Choroid plexus epithelial cell (primary cell): ENCODE measurements around the gene PHAX.

ENCODE experiments used
- DNase-seq: peaks from one replicate; pipeline ENCODE4 v3.0.0-alpha.2; 2010; ENCODE audit warnings: low read depth
- H3K4me3 ChIP-seq: 2 replicates; pipeline ENCODE4 v1.5.1; 2011; ENCODE audit warnings: low read depth, mild to moderate bottlenecking, control low read depth, low read length, moderate library complexity
- TF ChIP-seq, protein P1 (sequence below): conservative IDR thresholded peaks from 2 replicates; pipeline ENCODE4 v1.5.1; 2011; ENCODE audit warnings: low read depth, mild to moderate bottlenecking, control low read depth, inconsistent platforms, low read length, moderate library complexity

PHAX gene

DNA sequence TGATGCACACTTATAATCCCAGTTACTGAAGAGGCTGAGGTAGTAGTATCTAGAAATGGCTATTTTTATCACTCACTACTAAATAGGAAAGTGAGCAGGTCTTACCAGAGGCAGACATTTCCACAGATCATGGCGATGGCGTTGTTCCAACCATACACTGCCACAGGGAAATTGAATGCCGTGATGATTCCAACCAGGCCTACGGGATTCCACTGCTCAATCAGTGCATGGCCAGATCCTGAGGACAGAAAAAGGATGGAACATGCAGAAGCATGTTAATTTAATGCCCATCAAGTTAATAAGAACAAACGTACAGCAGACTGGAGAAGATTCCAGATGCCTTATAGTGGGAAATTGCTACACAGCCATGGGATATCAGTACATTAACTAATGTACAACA is 23.8 kb upstream of the PHAX start:
- DNase-seq = no peak
- H3K4me3 ChIP-seq = no peak overlapping the region
- TF ChIP-seq, protein P1, sequence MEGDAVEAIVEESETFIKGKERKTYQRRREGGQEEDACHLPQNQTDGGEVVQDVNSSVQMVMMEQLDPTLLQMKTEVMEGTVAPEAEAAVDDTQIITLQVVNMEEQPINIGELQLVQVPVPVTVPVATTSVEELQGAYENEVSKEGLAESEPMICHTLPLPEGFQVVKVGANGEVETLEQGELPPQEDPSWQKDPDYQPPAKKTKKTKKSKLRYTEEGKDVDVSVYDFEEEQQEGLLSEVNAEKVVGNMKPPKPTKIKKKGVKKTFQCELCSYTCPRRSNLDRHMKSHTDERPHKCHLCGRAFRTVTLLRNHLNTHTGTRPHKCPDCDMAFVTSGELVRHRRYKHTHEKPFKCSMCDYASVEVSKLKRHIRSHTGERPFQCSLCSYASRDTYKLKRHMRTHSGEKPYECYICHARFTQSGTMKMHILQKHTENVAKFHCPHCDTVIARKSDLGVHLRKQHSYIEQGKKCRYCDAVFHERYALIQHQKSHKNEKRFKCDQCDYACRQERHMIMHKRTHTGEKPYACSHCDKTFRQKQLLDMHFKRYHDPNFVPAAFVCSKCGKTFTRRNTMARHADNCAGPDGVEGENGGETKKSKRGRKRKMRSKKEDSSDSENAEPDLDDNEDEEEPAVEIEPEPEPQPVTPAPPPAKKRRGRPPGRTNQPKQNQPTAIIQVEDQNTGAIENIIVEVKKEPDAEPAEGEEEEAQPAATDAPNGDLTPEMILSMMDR = no peak

DNA sequence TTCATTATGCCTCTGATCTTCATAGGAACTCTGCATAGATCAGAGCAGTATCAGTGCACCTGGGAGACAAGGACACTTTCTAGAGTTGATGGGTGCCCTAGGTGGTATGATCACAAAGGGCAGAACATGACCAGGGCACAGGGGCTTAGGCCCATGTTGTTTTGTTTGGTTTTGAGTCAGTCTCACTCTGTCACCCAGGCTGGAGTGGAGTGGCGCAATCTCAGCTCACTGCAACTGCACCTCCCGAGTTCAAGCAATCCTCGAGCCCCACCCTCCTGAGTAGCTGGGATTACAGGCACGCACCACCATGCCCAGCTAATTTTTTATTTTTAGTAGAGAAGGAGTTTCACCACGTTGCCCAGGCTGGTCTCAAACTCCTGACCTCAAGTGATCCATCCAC is 23.3 kb upstream of the PHAX start:
- DNase-seq = no peak
- H3K4me3 ChIP-seq = no peak overlapping the region
- TF ChIP-seq, protein P1 = no peak

DNA sequence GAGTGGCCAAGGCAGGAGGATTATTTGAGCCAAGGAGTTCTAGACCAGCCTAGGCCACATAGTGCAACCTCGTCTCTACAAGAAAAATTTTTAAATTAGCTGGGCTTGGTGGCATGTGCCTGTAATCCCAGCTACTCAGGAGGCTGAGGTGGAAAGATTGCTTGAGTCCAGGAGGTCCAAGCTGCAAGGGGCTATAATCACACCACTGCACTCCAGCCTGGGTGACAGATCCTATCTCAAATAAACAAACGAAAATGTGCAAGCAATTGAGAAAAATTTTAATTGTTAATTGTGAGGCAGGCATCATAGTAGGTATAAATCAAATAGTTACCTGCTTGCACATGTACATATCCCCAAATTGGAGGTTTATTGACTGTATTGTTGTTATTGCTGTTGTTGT is 21.0 kb upstream of the PHAX start:
- TF ChIP-seq, protein P1 = no peak
- no peak overlapping the region for H3K4me3 ChIP-seq
- DNase-seq = no peak

DNA sequence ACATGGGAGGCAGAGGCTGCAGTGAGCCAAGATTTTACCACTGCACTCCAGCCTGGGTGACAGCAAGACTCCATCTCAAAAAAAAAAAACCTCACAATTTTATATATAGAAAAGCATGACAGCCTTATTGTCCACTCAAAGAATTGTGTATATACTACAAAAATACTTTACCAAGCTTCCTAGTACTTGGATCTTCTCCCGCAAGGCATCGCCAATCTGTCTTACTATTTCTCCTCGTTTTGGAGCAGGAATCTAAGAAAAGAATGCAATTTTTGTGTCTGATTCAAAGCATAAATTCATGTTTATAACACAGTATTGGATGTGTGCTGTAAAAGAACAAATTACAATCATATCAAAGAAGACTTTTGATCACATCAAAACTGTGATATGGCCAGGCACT is 17.0 kb upstream of the PHAX start:
- TF ChIP-seq, protein P1 = no peak
- no peak overlapping the region for H3K4me3 ChIP-seq
- no peak for DNase-seq

DNA sequence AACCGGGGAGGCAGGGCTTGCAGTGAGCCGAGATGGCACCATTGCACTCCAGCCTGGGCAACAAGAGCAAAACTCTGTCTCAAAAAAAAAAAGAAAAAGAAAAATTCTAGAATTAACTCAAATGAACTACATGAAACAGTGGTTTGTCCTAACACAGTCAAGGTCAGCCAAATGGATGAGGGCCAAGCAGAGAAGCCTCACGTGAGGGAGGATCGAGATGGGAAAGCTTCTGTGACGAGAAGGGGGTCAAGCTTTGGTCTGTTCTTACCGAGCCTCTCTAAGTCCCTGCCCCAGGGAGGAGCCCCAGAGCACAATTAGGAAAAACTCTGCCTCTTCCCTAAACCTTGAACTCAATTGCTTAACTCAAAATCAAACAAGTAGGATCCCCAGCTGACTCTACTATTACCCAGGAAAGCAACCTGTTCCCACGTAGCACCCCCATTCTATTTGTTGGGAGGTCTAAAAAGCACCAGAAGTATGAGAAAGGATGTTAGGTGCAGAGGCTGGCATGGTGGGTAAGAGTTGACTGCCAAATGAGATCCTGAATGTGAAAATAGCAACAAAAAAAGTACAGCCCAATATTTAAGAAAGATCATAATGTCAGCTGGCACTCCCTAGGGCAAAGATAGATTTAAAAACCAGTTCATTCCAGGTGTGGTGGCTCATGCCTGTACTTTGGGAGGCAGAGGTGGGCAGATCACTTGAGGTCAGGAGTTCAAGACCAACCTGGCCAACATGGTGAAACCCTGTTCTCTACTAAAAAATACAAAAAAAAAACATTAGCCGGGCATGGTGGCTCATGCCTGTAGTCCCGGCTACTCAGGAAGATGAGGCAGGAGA is 13.0 kb upstream of the PHAX start:
- TF ChIP-seq, protein P1 = no peak
- peak; percentile 29 for DNase-seq
- H3K4me3 ChIP-seq = no peak overlapping the region

DNA sequence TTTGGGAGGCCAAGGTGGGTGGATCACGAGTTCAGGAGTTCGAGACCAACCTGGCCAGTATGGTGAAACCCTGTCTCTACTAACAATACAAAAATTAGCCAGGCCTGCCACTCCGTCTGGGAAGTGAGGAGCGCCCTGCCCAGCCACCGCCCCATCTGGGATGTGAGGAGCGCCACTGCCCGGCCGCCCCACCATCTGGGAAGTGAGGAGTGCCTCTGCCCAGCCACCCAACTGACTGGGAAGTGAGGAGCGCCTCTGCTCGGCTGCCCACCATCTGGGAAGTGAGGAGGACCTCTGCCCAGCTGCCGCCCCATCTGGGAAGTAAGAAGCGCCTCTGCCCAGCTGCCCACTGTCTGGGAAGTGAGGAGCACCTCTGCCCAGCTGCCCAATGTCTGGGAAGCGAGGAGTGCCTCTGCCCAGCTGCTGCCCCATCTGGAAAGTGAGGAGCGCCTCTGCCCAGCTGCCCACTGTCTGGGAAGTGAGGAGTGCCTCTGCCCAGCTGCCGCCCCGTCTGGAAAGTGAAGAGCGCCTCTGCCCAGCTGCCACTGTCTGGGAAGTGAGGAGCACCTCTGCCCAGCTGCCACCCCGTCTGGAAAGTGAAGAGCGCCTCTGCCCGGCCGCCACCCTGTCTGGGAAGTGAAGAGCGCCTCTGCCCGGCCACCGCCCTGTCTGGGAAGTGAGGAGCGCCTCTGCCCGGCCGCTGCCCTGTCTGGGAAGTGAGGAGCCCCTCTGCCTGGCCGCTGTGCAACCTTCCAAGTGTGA is 11.0 kb upstream of the PHAX start:
- no peak for DNase-seq
- H3K4me3 ChIP-seq = no peak overlapping the region
- TF ChIP-seq, protein P1 = no peak
